ENCODE results near the gene MAP1LC3B.

MAP1LC3B gene

GRCh38 chr16:87451563-87452210 is 59.6 kb downstream of the MAP1LC3B start:
- H3K27me3 ChIP-seq (ENCODE audit: insufficient read depth, low read length): no peaks in the 10 kb centered on the region
- H2AFZ ChIP-seq (ENCODE audit: low read length): no peak overlapping the region
- no peak overlapping the region for H3K4me3 ChIP-seq (ENCODE audit: low read depth, low read length, poor library complexity, severe bottlenecking)
- no peak overlapping the region for H3K4me2 ChIP-seq (ENCODE audit: low read length)
- H3K27ac ChIP-seq (ENCODE audit: low read depth, low read length, poor library complexity, severe bottlenecking): no peak overlapping the region
- no peak overlapping the region for H3K9ac ChIP-seq (ENCODE audit: low read length)
- TF ChIP-seq CTCF (IDR thresholded peaks at IDR 0.05; ENCODE audit: low read length) (no peak), EZH2 (IDR thresholded peaks at IDR 0.05; ENCODE audit: borderline replicate concordance, low read length) (no peak)
- H3K79me2 ChIP-seq (ENCODE audit: insufficient read depth, low read length): no peaks in the 10 kb centered on the region
- H3K36me3 ChIP-seq (ENCODE audit: insufficient read depth, low read length): peaks cover 68% of the 10 kb centered on the region
- H3K9me3 ChIP-seq (ENCODE audit: low read length): no peaks in the 10 kb centered on the region
- H4K20me1 ChIP-seq (ENCODE audit: insufficient read depth, low read length): no peaks in the 10 kb centered on the region
- H3K4me1 ChIP-seq (ENCODE audit: insufficient read depth, low read length, severe bottlenecking): no peaks in the 10 kb centered on the region
- H3F3A ChIP-seq (ENCODE audit: insufficient read depth, low read length): no peaks in the 10 kb centered on the region
- no peaks in the 10 kb centered on the region for H3K9me2 ChIP-seq (ENCODE audit: low read depth, low read length)

- Histone ChIP-seq H4K20me1 (ENCODE audit: insufficient read depth, low read length) (no peaks in the 10 kb centered on the region), H3F3A (ENCODE audit: insufficient read depth, low read length) (no peaks in the 10 kb centered on the region), H3K9ac (ENCODE audit: low read length) (no peak overlapping the region), H3K27me3 (ENCODE audit: insufficient read depth, low read length) (no peaks in the 10 kb centered on the region), H3K4me3 (ENCODE audit: low read depth, low read length, poor library complexity, severe bottlenecking) (no peak overlapping the region), H2AFZ (ENCODE audit: low read length) (no peak overlapping the region), H3K27ac (ENCODE audit: low read depth, low read length, poor library complexity, severe bottlenecking) (no peak overlapping the region), H3K36me3 (ENCODE audit: insufficient read depth, low read length) (peaks cover 63% of the 10 kb centered on the region), H3K4me2 (ENCODE audit: low read length) (no peak overlapping the region), H3K4me1 (ENCODE audit: insufficient read depth, low read length, severe bottlenecking) (no peaks in the 10 kb centered on the region), H3K79me2 (ENCODE audit: insufficient read depth, low read length) (no peaks in the 10 kb centered on the region), H3K9me2 (ENCODE audit: low read depth, low read length) (no peaks in the 10 kb centered on the region), H3K9me3 (ENCODE audit: low read length) (no peaks in the 10 kb centered on the region)
- TF ChIP-seq CTCF (IDR thresholded peaks at IDR 0.05; ENCODE audit: low read length): no peak
- no peak for TF ChIP-seq EZH2 (IDR thresholded peaks at IDR 0.05; ENCODE audit: borderline replicate concordance, low read length)
These were observed 61.2 kb downstream of the MAP1LC3B start for GRCh38 chr16:87453326-87453725.

Data from OCI-LY1 (cell line).